SK-N-SH (cell line): ENCODE results near the gene EHD2. TPM values are rescaled to one million over a fixed set of nuclear protein-coding genes. Genes with fewer than 3 reads are reported as not detected.
A peak's percentile ranks its signal among the peaks of the same experiment; 100 is the strongest.

ENCODE experiments used
- CTCF ChIA-PET: fragments of 300-600, 350-600 bp; formaldehyde crosslinking; extraction: SDS; loops from one replicate; lab custom pipeline; 2021; lab: Yijun Ruan, JAX
- POLR2A ChIA-PET: fragments of 350-600 bp; sonication (Branson Sonifier 250); formaldehyde crosslinking; extraction: SDS; loops from one replicate; lab custom pipeline; 2020; ENCODE audit warnings: antibody characterized with exemption, inconsistent platforms; lab: Yijun Ruan, JAX
- DNase-seq: peaks from one replicate; pipeline ENCODE4 v3.0.0; 2012
- H2AFZ ChIP-seq: fragments of 200-600 bp; sonication (generic); 2 replicates; pipeline ENCODE4 v1.8.1; 2016; ENCODE audit warnings: antibody characterized with exemption, mild to moderate bottlenecking, low read depth
- H3F3A ChIP-seq: fragments of 200-600 bp; sonication (generic); replicated peaks from 2 replicates; pipeline ENCODE3; 2016; ENCODE audit warnings: antibody characterized with exemption, mild to moderate bottlenecking; ENCODE audit not compliant: insufficient read depth
- H3K27ac ChIP-seq, 2 experiments: fragments of 200-500 bp in 1 of 2; fragments of 200-600 bp in 1 of 2; sonication (Bioruptor generic) in 1 of 2; sonication (generic), shearing (Covaris generic) in 1 of 2; 2 replicates each; pipeline versions ENCODE4 v1.5.1 to v1.6.1; 2014 to 2016; ENCODE audit warnings: low read depth in 2 of 2, inconsistent platforms in 1 of 2, low read length in 1 of 2, mild to moderate bottlenecking in 1 of 2, mixed read lengths in 1 of 2
- H3K27me3 ChIP-seq: fragments of 200-600 bp; sonication (generic), shearing (Covaris generic); 2 replicates; pipeline ENCODE4 v1.6.1; 2016; ENCODE audit warnings: mixed run types; ENCODE audit not compliant: insufficient read depth
- H3K36me3 ChIP-seq, 2 experiments: fragments of 200-500 bp in 1 of 2; fragments of 200-600 bp in 1 of 2; sonication (Bioruptor generic) in 1 of 2; sonication (generic) in 1 of 2; replicated peaks in 1 of 2; 2 replicates each; pipeline versions ENCODE3 to v1.5.1; 2014 to 2016; ENCODE audit warnings: low read length in 1 of 2, mild to moderate bottlenecking in 1 of 2; ENCODE audit not compliant: insufficient read depth in 2 of 2, control insufficient read depth in 1 of 2
- H3K4me1 ChIP-seq, 2 experiments: fragments of 200-500 bp in 1 of 2; fragments of 200-600 bp in 1 of 2; sonication (Bioruptor generic) in 1 of 2; sonication (generic), shearing (Covaris generic) in 1 of 2; 2 replicates each; pipeline versions ENCODE4 v1.5.1 to v1.6.1; 2014 to 2016; ENCODE audit warnings: low read depth in 1 of 2, low read length in 1 of 2, mixed run types in 1 of 2; ENCODE audit not compliant: insufficient read depth in 2 of 2, control insufficient read depth in 1 of 2
- H3K4me2 ChIP-seq: fragments of 200-600 bp; sonication (generic), shearing (Covaris generic); 2 replicates; pipeline ENCODE4 v1.6.1; 2017; ENCODE audit warnings: mixed run types
- H3K4me3 ChIP-seq, 2 experiments: fragments of 200-500 bp in 1 of 2; fragments of 200-600 bp in 1 of 2; sonication (Bioruptor generic) in 1 of 2; sonication (generic), shearing (Covaris generic) in 1 of 2; 2 replicates each; pipeline versions ENCODE4 v1.5.1 to v1.8.1; 2014 to 2016; ENCODE audit warnings: low read depth in 2 of 2, inconsistent platforms in 1 of 2, low read length in 1 of 2, mild to moderate bottlenecking in 1 of 2, mixed read lengths in 1 of 2, moderate library complexity in 1 of 2
- H3K79me2 ChIP-seq: fragments of 200-600 bp; sonication (generic); 2 replicates; pipeline ENCODE4 v1.8.1; 2017; ENCODE audit warnings: mild to moderate bottlenecking; ENCODE audit not compliant: insufficient read depth
- H3K9ac ChIP-seq: fragments of 200-600 bp; sonication (generic); 2 replicates; pipeline ENCODE4 v1.6.1; 2017; ENCODE audit warnings: mixed run types
- H3K9me2 ChIP-seq: fragments of 200-600 bp; sonication (generic); 2 replicates; pipeline ENCODE4 v1.6.1; 2017; ENCODE audit warnings: mixed run types
- H3K9me3 ChIP-seq: fragments of 200-600 bp; sonication (generic); 2 replicates; pipeline ENCODE4 v1.6.1; 2017; ENCODE audit warnings: mixed run types, mild to moderate bottlenecking, moderate library complexity
- H4K20me1 ChIP-seq: fragments of 200-600 bp; sonication (generic); 2 replicates; pipeline ENCODE4 v1.6.1; 2017; ENCODE audit warnings: mild to moderate bottlenecking, mixed run types; ENCODE audit not compliant: insufficient read depth
- EZH2phosphoT487 ChIP-seq: fragments of 200-600 bp; sonication (generic); IDR thresholded peaks from 2 replicates; pipeline ENCODE4 v1.6.1; 2017; ENCODE audit warnings: low read depth, mixed run types, mild to moderate bottlenecking, antibody characterized with exemption, moderate library complexity, borderline replicate concordance
- FOXM1 ChIP-seq: IDR thresholded peaks from 2 replicates; pipeline ENCODE4 v1.4.0; 2012; ENCODE audit warnings: low read depth, mild to moderate bottlenecking
- JUND ChIP-seq: IDR thresholded peaks from 2 replicates; pipeline ENCODE4 v1.4.0; 2012
- MEF2A ChIP-seq: IDR thresholded peaks from 2 replicates; pipeline ENCODE4 v1.4.0; 2012; ENCODE audit warnings: low read depth, borderline replicate concordance
- NFIC ChIP-seq: IDR thresholded peaks from 2 replicates; pipeline ENCODE4 v1.4.0; 2012; ENCODE audit warnings: borderline replicate concordance
- RAD21 ChIP-seq: IDR thresholded peaks from 2 replicates; pipeline ENCODE4 v1.6.1; 2012; ENCODE audit warnings: mild to moderate bottlenecking, low read length
- RCOR1 ChIP-seq: fragments of 150-350 bp; IDR thresholded peaks from 2 replicates; pipeline ENCODE4 v1.6.1; 2017; ENCODE audit warnings: antibody characterized with exemption, low read length
- RFX5 ChIP-seq: IDR thresholded peaks from 2 replicates; pipeline ENCODE4 v1.6.1; 2012; ENCODE audit warnings: mild to moderate bottlenecking, improper control_type of control experiment, low read length
- RXRA ChIP-seq: IDR thresholded peaks from 2 replicates; pipeline ENCODE4 v1.4.0; 2012; ENCODE audit warnings: low read depth, mild to moderate bottlenecking, borderline replicate concordance
- SIN3A ChIP-seq: IDR thresholded peaks from 2 replicates; pipeline ENCODE4 v1.6.1; 2012; ENCODE audit warnings: low read depth, mild to moderate bottlenecking, low read length, moderate library complexity, borderline replicate concordance
- SMC3 ChIP-seq: IDR thresholded peaks from 2 replicates; pipeline ENCODE4 v1.6.1; 2012; ENCODE audit warnings: low read depth, low read length, improper control_type of control experiment
- TAF1 ChIP-seq: IDR thresholded peaks from 2 replicates; pipeline ENCODE4 v1.6.1; 2012; ENCODE audit warnings: low read depth, mild to moderate bottlenecking, low read length, moderate library complexity, borderline replicate concordance
- YY1 ChIP-seq: IDR thresholded peaks from 2 replicates; pipeline ENCODE4 v1.4.0; 2012; ENCODE audit warnings: low read depth, mild to moderate bottlenecking
- WGBS: methylation state at CpG from one replicate; pipeline ENCODE4 v1.1.6; 2017; ENCODE audit warnings: low lambda C conversion rate; 5-methylcytosine and 5-hydroxymethylcytosine counted together
- polyA plus RNA-seq, 3 experiments: library from polyadenylated mRNA; depleted of rRNA; stranded (reverse); fragments of >200 nt; gene quantifications; 2 replicates each; pipeline ENCODE4 v1.2.3, GENCODE V29; 2012
- TF ChIP-seq, protein P1 (sequence below): fragments of 200-600 bp; sonication (generic); IDR thresholded peaks from 2 replicates; pipeline ENCODE4 v1.6.1; 2017; ENCODE audit warnings: antibody characterized with exemption, mild to moderate bottlenecking, moderate library complexity
- TF ChIP-seq, protein P2 (sequence below): IDR thresholded peaks from 2 replicates; pipeline ENCODE4; 2012
- TF ChIP-seq, protein P3 (sequence below): fragments of 150-350 bp; IDR thresholded peaks from 2 replicates; pipeline ENCODE4 v1.6.1; 2017; ENCODE audit warnings: antibody characterized with exemption, low read length, low read depth, borderline replicate concordance
- TF ChIP-seq, protein P4 (sequence below): fragments of 150-350 bp; IDR thresholded peaks from 2 replicates; pipeline ENCODE4 v1.6.1; 2016; ENCODE audit warnings: mild to moderate bottlenecking, low read depth, low read length
- TF ChIP-seq, protein P5 (sequence below): IDR thresholded peaks from 2 replicates; pipeline ENCODE4 v1.6.1; 2012; ENCODE audit warnings: mild to moderate bottlenecking, low read depth, low read length, moderate library complexity

Gene EHD2
- polyA plus RNA-seq, 1 of the 3 experiments (the other 2 are of a cell fraction) = 55.5 TPM

DNA sequence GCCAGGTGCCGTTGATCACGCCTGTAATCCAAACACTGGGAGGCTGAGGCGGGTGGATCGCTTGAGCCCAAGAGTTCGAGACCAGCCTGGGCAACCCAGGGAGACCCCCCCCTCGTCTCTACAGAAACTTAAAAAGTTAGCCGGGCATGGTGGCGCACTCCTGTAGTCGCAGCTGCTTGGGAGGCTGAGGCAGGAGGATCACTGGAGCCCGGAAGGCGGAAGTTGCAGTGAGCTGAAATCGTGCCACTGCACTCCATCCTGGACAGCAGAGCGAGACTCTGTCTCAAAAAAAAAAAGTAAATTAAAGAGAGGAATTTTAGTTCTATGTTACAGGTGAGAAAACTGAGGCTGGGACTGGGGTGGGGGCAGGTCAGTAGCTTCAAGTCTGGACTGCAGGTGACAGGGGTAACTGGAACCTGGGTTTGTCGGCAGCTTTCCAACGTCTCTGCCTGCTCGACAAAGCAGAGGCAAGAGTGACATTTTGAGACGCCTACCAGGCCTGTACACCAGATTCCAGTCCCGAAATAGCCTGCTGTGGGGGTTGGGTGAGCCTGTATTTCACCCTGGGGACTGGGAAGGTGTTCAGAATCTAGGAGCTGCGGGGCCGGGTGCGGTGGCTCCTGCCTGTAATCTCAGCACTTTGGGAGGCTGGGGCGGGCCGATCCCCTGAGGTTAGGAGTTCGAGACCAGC, 66.4 kb downstream of the EHD2 start:
- Histone ChIP-seq H3K9me2 (no peaks in the 10 kb centered on the region), H3K27me3 (no peaks in the 10 kb centered on the region), H3K79me2 (peaks cover 30% of the 10 kb centered on the region), H3K27ac (no peak overlapping the region), H3K4me3 (peak overlapping the region; percentile 68 to 87), H3K4me2 (peak overlapping the region; percentile 88), H2AFZ (no peak overlapping the region), H4K20me1 (peaks cover 4% of the 10 kb centered on the region; the same call in 1 of the 2 replicates), H3K9ac (peak overlapping the region; percentile 91; the same call in 1 of the 2 replicates), H3K9me3 (no peaks in the 10 kb centered on the region), H3K4me1 (peaks cover 8 to 13% of the 10 kb centered on the region in 2 experiments; a peak in 2 of 4 replicates), H3F3A (no peaks in the 10 kb centered on the region), H3K36me3 (peaks cover 12 to 13% of the 10 kb centered on the region in 2 experiments)
- CTCF ChIA-PET = interaction anchor here (1.1 kb wide), 1 partner anchor 11 kb away, joined by 3 read pairs; no protein-coding TSS in a partner anchor
- POLR2A ChIA-PET = no interaction called here
- WGBS = 87% methylated on average over 24 of the region's 24 CpGs
- TF ChIP-seq MEF2A (no peak), RAD21 (no peak)
- no peak for DNase-seq

DNA sequence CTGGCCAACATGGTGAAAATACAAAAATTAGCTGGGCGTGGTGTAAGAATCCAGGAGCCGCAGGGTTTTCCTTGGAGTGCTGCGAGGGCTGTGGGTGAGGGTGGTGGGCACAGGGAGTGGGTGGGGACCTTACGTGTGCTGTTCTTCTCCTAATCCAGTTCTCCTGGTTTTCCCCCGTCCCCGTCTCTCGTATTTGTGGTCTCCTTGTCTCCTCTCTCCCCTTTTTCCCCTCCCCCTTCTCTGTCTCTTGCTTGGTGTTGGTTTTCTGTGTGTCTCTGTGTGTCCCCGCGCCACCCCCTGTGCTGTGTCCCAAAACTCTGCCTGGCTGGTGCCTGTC, 67.0 kb downstream of the EHD2 start:
- H3K9me3 ChIP-seq = no peaks in the 10 kb centered on the region
- CTCF ChIA-PET = interaction anchor here (1.1 kb wide), 1 partner anchor 11 kb away, joined by 3 read pairs; no protein-coding TSS in a partner anchor
- DNase-seq = no peak
- 96% methylated on average over 9 of the region's 9 CpGs for WGBS
- no peak overlapping the region; a peak in 1 of 4 replicates for H3K4me3 ChIP-seq
- no peaks in the 10 kb centered on the region for H3K27me3 ChIP-seq
- peaks cover 13 to 16% of the 10 kb centered on the region in 2 experiments for H3K36me3 ChIP-seq
- H4K20me1 ChIP-seq = peaks cover 4% of the 10 kb centered on the region; the same call in 1 of the 2 replicates
- no peaks in the 10 kb centered on the region for H3K9me2 ChIP-seq
- no peak overlapping the region for H3K9ac ChIP-seq
- H3K79me2 ChIP-seq = peaks cover 30% of the 10 kb centered on the region
- H2AFZ ChIP-seq = no peak overlapping the region
- H3K4me2 ChIP-seq = peak overlapping the region; percentile 88
- no peak overlapping the region for H3K27ac ChIP-seq
- POLR2A ChIA-PET = no interaction called here
- H3F3A ChIP-seq = no peaks in the 10 kb centered on the region
- H3K4me1 ChIP-seq = peaks cover 8 to 13% of the 10 kb centered on the region in 2 experiments; a peak in 2 of 4 replicates
- TF ChIP-seq, protein P1, sequence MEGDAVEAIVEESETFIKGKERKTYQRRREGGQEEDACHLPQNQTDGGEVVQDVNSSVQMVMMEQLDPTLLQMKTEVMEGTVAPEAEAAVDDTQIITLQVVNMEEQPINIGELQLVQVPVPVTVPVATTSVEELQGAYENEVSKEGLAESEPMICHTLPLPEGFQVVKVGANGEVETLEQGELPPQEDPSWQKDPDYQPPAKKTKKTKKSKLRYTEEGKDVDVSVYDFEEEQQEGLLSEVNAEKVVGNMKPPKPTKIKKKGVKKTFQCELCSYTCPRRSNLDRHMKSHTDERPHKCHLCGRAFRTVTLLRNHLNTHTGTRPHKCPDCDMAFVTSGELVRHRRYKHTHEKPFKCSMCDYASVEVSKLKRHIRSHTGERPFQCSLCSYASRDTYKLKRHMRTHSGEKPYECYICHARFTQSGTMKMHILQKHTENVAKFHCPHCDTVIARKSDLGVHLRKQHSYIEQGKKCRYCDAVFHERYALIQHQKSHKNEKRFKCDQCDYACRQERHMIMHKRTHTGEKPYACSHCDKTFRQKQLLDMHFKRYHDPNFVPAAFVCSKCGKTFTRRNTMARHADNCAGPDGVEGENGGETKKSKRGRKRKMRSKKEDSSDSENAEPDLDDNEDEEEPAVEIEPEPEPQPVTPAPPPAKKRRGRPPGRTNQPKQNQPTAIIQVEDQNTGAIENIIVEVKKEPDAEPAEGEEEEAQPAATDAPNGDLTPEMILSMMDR = no peak
- TF ChIP-seq FOXM1 = no peak
- TF ChIP-seq SIN3A = no peak
- TF ChIP-seq TAF1 = no peak
- no peak for TF ChIP-seq SMC3
- TF ChIP-seq, protein P2, sequence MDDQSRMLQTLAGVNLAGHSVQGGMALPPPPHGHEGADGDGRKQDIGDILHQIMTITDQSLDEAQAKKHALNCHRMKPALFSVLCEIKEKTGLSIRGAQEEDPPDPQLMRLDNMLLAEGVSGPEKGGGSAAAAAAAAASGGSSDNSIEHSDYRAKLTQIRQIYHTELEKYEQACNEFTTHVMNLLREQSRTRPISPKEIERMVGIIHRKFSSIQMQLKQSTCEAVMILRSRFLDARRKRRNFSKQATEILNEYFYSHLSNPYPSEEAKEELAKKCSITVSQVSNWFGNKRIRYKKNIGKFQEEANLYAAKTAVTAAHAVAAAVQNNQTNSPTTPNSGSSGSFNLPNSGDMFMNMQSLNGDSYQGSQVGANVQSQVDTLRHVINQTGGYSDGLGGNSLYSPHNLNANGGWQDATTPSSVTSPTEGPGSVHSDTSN = no peak
- no peak for TF ChIP-seq YY1
- TF ChIP-seq RCOR1 = no peak
- no peak for TF ChIP-seq RFX5
- TF ChIP-seq JUND = no peak
- no peak for TF ChIP-seq EZH2phosphoT487
- no peak for TF ChIP-seq NFIC
- TF ChIP-seq RXRA = no peak
- TF ChIP-seq MEF2A = no peak
- TF ChIP-seq, protein P3, sequence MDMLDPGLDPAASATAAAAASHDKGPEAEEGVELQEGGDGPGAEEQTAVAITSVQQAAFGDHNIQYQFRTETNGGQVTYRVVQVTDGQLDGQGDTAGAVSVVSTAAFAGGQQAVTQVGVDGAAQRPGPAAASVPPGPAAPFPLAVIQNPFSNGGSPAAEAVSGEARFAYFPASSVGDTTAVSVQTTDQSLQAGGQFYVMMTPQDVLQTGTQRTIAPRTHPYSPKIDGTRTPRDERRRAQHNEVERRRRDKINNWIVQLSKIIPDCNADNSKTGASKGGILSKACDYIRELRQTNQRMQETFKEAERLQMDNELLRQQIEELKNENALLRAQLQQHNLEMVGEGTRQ = no peak
- TF ChIP-seq, protein P4, sequence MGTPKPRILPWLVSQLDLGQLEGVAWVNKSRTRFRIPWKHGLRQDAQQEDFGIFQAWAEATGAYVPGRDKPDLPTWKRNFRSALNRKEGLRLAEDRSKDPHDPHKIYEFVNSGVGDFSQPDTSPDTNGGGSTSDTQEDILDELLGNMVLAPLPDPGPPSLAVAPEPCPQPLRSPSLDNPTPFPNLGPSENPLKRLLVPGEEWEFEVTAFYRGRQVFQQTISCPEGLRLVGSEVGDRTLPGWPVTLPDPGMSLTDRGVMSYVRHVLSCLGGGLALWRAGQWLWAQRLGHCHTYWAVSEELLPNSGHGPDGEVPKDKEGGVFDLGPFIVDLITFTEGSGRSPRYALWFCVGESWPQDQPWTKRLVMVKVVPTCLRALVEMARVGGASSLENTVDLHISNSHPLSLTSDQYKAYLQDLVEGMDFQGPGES = no peak
- TF ChIP-seq, protein P5, sequence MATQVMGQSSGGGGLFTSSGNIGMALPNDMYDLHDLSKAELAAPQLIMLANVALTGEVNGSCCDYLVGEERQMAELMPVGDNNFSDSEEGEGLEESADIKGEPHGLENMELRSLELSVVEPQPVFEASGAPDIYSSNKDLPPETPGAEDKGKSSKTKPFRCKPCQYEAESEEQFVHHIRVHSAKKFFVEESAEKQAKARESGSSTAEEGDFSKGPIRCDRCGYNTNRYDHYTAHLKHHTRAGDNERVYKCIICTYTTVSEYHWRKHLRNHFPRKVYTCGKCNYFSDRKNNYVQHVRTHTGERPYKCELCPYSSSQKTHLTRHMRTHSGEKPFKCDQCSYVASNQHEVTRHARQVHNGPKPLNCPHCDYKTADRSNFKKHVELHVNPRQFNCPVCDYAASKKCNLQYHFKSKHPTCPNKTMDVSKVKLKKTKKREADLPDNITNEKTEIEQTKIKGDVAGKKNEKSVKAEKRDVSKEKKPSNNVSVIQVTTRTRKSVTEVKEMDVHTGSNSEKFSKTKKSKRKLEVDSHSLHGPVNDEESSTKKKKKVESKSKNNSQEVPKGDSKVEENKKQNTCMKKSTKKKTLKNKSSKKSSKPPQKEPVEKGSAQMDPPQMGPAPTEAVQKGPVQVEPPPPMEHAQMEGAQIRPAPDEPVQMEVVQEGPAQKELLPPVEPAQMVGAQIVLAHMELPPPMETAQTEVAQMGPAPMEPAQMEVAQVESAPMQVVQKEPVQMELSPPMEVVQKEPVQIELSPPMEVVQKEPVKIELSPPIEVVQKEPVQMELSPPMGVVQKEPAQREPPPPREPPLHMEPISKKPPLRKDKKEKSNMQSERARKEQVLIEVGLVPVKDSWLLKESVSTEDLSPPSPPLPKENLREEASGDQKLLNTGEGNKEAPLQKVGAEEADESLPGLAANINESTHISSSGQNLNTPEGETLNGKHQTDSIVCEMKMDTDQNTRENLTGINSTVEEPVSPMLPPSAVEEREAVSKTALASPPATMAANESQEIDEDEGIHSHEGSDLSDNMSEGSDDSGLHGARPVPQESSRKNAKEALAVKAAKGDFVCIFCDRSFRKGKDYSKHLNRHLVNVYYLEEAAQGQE = no peak
